Kidney (tissue), 14 donors: ENCODE results near the gene MYCBP. TPM values are rescaled to one million over a fixed set of nuclear protein-coding genes. Genes with fewer than 3 reads are reported as not detected.

Experiments
- DNase-seq, 5 donors: peaks; one replicate each; pipeline ENCODE4 v3.0.0-alpha.2; 2013 to 2020
- FAIRE-seq: peaks from 2 replicates; lab custom pipeline; 2012; peaks lifted over from hg19 to GRCh38; lab: Jason Lieb, UNC
- H3K27ac ChIP-seq, 2 donors: one replicate each; pipeline ENCODE4 v1.7.0; 2013; ENCODE audit warnings: low read depth in 2 of 2, low read length in 2 of 2, inconsistent platforms in 1 of 2
- H3K27me3 ChIP-seq: one replicate; pipeline ENCODE4 v1.7.1; 2013; ENCODE audit warnings: low read length, inconsistent platforms; ENCODE audit not compliant: control insufficient read depth, insufficient read depth
- H3K36me3 ChIP-seq, 3 donors: one replicate each; pipeline versions ENCODE4 v1.7.0 to v1.7.1; 2013; ENCODE audit warnings: low read length in 3 of 3, control low read depth in 1 of 3, inconsistent platforms in 1 of 3; ENCODE audit not compliant: insufficient read depth in 3 of 3, control insufficient read depth in 2 of 3
- H3K4me1 ChIP-seq, 3 donors: one replicate each; pipeline versions ENCODE4 v1.7.0 to v1.7.1; 2013; ENCODE audit warnings: low read length in 3 of 3, inconsistent platforms in 1 of 3, low read depth in 1 of 3; ENCODE audit not compliant: control insufficient read depth in 2 of 3, insufficient read depth in 2 of 3
- H3K4me3 ChIP-seq, 3 donors: one replicate each; pipeline versions ENCODE4 v1.7.0 to v1.8.1; 2013; ENCODE audit warnings: low read length in 3 of 3, control low read depth in 1 of 3, inconsistent platforms in 1 of 3
- H3K9ac ChIP-seq, 3 donors: one replicate each; pipeline versions ENCODE4 v1.7.0 to v1.7.1; 2013; ENCODE audit warnings: low read length in 3 of 3, control low read depth in 1 of 3, inconsistent platforms in 1 of 3
- H3K9me3 ChIP-seq, 3 donors: one replicate each; pipeline versions ENCODE4 v1.7.0 to v1.7.1; 2013; ENCODE audit warnings: low read length in 3 of 3, control low read depth in 1 of 3, inconsistent platforms in 1 of 3; ENCODE audit not compliant: control insufficient read depth in 2 of 3, insufficient read depth in 1 of 3
- CTCF ChIP-seq: IDR thresholded peaks from 3 replicates; pipeline ENCODE4 v1.5.1; 2012; ENCODE audit warnings: mild to moderate bottlenecking, moderate library complexity, borderline replicate concordance; ENCODE audit not compliant: insufficient read depth; ENCODE audit errors: extremely low read depth
- intact Hi-C: fragments of 100-400 bp; cut with DNase I; formaldehyde crosslinking; loops from one replicate; pipeline ENCODE4 v1.11.1; 2022
- polyA plus RNA-seq: library from polyadenylated mRNA; stranded (reverse); fragments of 350-450 nt; fragmentation: Illumina TruSeq; extraction: RNeasy Lipid Tissue Mini Kit (QIAGEN cat#74804); gene quantifications from one replicate; pipeline ENCODE4 v1.2.3, GENCODE V29; 2014; ENCODE audit warnings: low read depth, low replicate concordance; ENCODE audit not compliant: insufficient read depth
- total RNA-seq: library from RNA; stranded (reverse); fragmentation: NEBNext Ultra II Directional; extraction: Animal tissue kit (Norgen Biotek cat#: 25700); gene quantifications from one replicate; pipeline ENCODE4 v1.2.1, GENCODE V29; 2021
- donor health status: control.
- donor health status: control.
- donor health status: control.
- donor health status: control.
- donor health status: control.
- donor health status: DM: yes; HTN: yes; CAD: no.
- donor health status: Normal renal cell carcinoma (clear cell type).

The MYCBP gene
- total and polyA plus RNA-seq, 2 donors from 2014 or later = 20.6 to 31.1 TPM

DNA sequence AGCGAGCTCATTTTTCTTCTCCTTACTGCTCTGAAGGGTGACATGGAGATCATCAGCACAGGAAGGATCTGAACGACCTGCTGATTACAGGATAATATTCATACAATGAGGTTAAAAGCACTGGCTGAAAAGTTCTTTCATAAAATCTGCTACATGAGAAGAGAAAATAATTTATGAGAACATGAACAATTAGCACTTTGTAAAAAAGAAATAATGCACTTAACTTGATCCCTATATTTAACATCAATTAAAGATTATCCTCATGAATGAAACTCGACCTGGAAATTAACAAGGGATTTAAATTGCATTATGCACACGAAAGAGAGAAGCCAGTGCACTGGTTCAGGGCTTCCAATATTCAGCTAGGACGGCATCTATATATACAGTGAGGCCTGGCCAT, 60.2 kb downstream of the MYCBP start:
- no peak for TF ChIP-seq CTCF
- Histone ChIP-seq H3K36me3 (no peaks in the 10 kb centered on the region), H3K27ac (no peak overlapping the region), H3K27me3 (peaks cover 2% of the 10 kb centered on the region), H3K4me1 (no peaks in the 10 kb centered on the region), H3K9ac (no peak overlapping the region), H3K4me3 (no peak overlapping the region), H3K9me3 (peaks cover 0 to 8% (median 0%) of the 10 kb centered on the region in 3 donors)
- FAIRE-seq = no peak
- no peak for DNase-seq
- intact Hi-C loops = no loop called here

Other genes starting within 250 kb of the MYCBP start
- gene RRAGC, start 13.6 kb downstream of the MYCBP start, total RNA-seq = 27.3 TPM
- 22.9 TPM for gene RRAGC, start 13.6 kb downstream of the MYCBP start, polyA plus RNA-seq
- not detected for gene GJA9, start 8.2 kb upstream of the MYCBP start, total RNA-seq
- gene GJA9, start 8.2 kb upstream of the MYCBP start, polyA plus RNA-seq = not detected
- 2.1 TPM for gene RHBDL2, start 68.5 kb upstream of the MYCBP start, total RNA-seq
- gene RHBDL2, start 68.5 kb upstream of the MYCBP start, polyA plus RNA-seq = 0.34 TPM
- gene AKIRIN1, start 117.9 kb upstream of the MYCBP start, total RNA-seq = 56.9 TPM
- 40.7 TPM for gene AKIRIN1, start 117.9 kb upstream of the MYCBP start, polyA plus RNA-seq
- 174 TPM for gene NDUFS5, start 153.0 kb upstream of the MYCBP start, total RNA-seq
- 1,037 TPM for gene NDUFS5, start 153.0 kb upstream of the MYCBP start, polyA plus RNA-seq